HepG2 (cell line): Measurements from ENCODE around the gene CYP46A1.

Experiments used
- BHLHE40 ChIP-seq: IDR thresholded peaks from 2 replicates; pipeline ENCODE4 v1.6.1; 2011; ENCODE audit warnings: low read length, improper control_type of control experiment
- CEBPB ChIP-seq: IDR thresholded peaks from 2 replicates; pipeline ENCODE4 v1.6.1; 2011; ENCODE audit warnings: low read depth, low read length, improper control_type of control experiment, borderline replicate concordance
- EZH2 ChIP-seq: conservative IDR thresholded peaks from 2 replicates; pipeline ENCODE4 v1.6.1; 2012; ENCODE audit warnings: mild to moderate bottlenecking, low read depth, low read length, moderate library complexity
- GLI4 ChIP-seq: sonication (generic); formaldehyde crosslinking; IDR thresholded peaks from 2 replicates; pipeline ENCODE4 v1.5.1; 2020; ENCODE audit warnings: missing genetic modification reagents, mild to moderate bottlenecking, moderate library complexity, borderline replicate concordance
- HMGXB4 ChIP-seq, 2 experiments: sonication (generic) in 1 of 2; formaldehyde crosslinking in 1 of 2; IDR thresholded peaks; 2 replicates each; pipeline versions ENCODE4 v1.4.0 to v1.6.1; 2018 to 2020; ENCODE audit warnings: missing genetic modification reagents in 2 of 2, borderline replicate concordance in 1 of 2, low read depth in 1 of 2, mild to moderate bottlenecking in 1 of 2, missing biosample characterization in 1 of 2
- JUND ChIP-seq: sonication (generic); formaldehyde crosslinking; IDR thresholded peaks from 2 replicates; pipeline ENCODE4 v1.8.0; 2022; ENCODE audit warnings: mild to moderate bottlenecking, missing genetic modification reagents
- POLR2AphosphoS5 ChIP-seq: IDR thresholded peaks from 2 replicates; pipeline ENCODE4 v1.6.1; 2012; ENCODE audit warnings: low read depth, low read length
- SRSF1 ChIP-seq: fragments of 200-400 bp; formaldehyde crosslinking; optimal IDR thresholded peaks from 2 replicates; pipeline ENCODE3; 2017; ENCODE audit warnings: mild to moderate bottlenecking, low read depth, low read length, moderate library complexity
- SRY ChIP-seq: sonication (generic); formaldehyde crosslinking; IDR thresholded peaks from 2 replicates; pipeline ENCODE4 v1.8.0; 2022; ENCODE audit warnings: mild to moderate bottlenecking, missing genetic modification reagents
- ZNF619 ChIP-seq: sonication (generic); formaldehyde crosslinking; IDR thresholded peaks from 2 replicates; pipeline ENCODE4 v1.4.0; 2020; ENCODE audit warnings: mild to moderate bottlenecking, missing genetic modification reagents
- ZNF878 ChIP-seq: sonication (generic); formaldehyde crosslinking; IDR thresholded peaks from 2 replicates; pipeline ENCODE4 v1.8.1; 2023; ENCODE audit warnings: mild to moderate bottlenecking, missing genetic modification reagents, moderate library complexity
- TF ChIP-seq, protein P1 (sequence below): sonication (generic); formaldehyde crosslinking; IDR thresholded peaks from 2 replicates; pipeline ENCODE4 v1.5.0; 2020; ENCODE audit warnings: mild to moderate bottlenecking, missing genetic modification reagents, moderate library complexity
- TF ChIP-seq, protein P2 (sequence below): sonication (generic); formaldehyde crosslinking; IDR thresholded peaks from 2 replicates; pipeline ENCODE4; 2020; ENCODE audit warnings: missing genetic modification reagents, mild to moderate bottlenecking, borderline replicate concordance

- TF ChIP-seq, protein P1, sequence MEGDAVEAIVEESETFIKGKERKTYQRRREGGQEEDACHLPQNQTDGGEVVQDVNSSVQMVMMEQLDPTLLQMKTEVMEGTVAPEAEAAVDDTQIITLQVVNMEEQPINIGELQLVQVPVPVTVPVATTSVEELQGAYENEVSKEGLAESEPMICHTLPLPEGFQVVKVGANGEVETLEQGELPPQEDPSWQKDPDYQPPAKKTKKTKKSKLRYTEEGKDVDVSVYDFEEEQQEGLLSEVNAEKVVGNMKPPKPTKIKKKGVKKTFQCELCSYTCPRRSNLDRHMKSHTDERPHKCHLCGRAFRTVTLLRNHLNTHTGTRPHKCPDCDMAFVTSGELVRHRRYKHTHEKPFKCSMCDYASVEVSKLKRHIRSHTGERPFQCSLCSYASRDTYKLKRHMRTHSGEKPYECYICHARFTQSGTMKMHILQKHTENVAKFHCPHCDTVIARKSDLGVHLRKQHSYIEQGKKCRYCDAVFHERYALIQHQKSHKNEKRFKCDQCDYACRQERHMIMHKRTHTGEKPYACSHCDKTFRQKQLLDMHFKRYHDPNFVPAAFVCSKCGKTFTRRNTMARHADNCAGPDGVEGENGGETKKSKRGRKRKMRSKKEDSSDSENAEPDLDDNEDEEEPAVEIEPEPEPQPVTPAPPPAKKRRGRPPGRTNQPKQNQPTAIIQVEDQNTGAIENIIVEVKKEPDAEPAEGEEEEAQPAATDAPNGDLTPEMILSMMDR (CRISPR knock-in tag): no peak
- TF ChIP-seq POLR2AphosphoS5: no peak
- TF ChIP-seq SRSF1: no peak
- no peak for TF ChIP-seq JUND (CRISPR knock-in tag)
- TF ChIP-seq, protein P2, sequence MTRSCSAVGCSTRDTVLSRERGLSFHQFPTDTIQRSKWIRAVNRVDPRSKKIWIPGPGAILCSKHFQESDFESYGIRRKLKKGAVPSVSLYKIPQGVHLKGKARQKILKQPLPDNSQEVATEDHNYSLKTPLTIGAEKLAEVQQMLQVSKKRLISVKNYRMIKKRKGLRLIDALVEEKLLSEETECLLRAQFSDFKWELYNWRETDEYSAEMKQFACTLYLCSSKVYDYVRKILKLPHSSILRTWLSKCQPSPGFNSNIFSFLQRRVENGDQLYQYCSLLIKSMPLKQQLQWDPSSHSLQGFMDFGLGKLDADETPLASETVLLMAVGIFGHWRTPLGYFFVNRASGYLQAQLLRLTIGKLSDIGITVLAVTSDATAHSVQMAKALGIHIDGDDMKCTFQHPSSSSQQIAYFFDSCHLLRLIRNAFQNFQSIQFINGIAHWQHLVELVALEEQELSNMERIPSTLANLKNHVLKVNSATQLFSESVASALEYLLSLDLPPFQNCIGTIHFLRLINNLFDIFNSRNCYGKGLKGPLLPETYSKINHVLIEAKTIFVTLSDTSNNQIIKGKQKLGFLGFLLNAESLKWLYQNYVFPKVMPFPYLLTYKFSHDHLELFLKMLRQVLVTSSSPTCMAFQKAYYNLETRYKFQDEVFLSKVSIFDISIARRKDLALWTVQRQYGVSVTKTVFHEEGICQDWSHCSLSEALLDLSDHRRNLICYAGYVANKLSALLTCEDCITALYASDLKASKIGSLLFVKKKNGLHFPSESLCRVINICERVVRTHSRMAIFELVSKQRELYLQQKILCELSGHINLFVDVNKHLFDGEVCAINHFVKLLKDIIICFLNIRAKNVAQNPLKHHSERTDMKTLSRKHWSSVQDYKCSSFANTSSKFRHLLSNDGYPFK: no peak
- no peak for TF ChIP-seq ZNF619
- no peak for TF ChIP-seq ZNF878
- no peak for TF ChIP-seq BHLHE40
- no peak for TF ChIP-seq HMGXB4 (CRISPR knock-in tag; IDR thresholded peaks at IDR 0.05; ENCODE audit: borderline replicate concordance in 1 of 2, low read depth in 1 of 2)
- TF ChIP-seq EZH2: no peak
- no peak for TF ChIP-seq SRY
- no peak for TF ChIP-seq CEBPB
- TF ChIP-seq GLI4: no peak
Measured at GRCh38 chr14:99707420-99707819, 23.3 kb downstream of the CYP46A1 start.
